Measurements from ENCODE around the gene APLN.

APLN gene

DNA sequence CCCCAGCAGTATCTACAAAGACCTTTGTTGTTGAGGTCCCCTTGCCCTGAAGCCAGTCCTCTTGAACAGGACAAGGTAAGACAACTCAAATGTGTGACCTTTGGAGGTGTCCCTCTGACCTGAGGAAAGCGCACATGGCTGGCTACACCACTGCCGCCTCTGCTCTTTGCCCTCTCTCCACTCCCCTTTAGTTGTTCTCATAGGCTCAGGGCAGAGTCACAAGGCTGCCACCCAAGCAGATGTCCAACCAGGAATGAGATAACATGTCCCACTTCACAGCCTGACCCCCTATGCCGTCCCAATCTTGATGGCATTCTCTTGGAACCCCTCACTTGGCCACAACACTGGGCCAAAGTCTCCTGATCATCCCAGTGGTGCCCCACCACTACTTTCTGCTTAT is 46.3 kb downstream of the APLN start:
- H3K9me3 ChIP-seq (ENCODE audit: control insufficient read depth, insufficient read depth, low read length) = no peaks in the 10 kb centered on the region
- no peaks in the 10 kb centered on the region for H3K4me1 ChIP-seq (ENCODE audit: control insufficient read depth, insufficient read depth, low read length)
- no peak overlapping the region for H3K9ac ChIP-seq (ENCODE audit: low read depth, low read length)
- H3K36me3 ChIP-seq (ENCODE audit: control insufficient read depth, insufficient read depth, low read length) = no peaks in the 10 kb centered on the region
- H3K4me3 ChIP-seq (ENCODE audit: low read depth, low read length) = no peak overlapping the region
- H3K27me3 ChIP-seq (ENCODE audit: control insufficient read depth, insufficient read depth, low read length) = peaks cover 8% of the 10 kb centered on the region

DNA sequence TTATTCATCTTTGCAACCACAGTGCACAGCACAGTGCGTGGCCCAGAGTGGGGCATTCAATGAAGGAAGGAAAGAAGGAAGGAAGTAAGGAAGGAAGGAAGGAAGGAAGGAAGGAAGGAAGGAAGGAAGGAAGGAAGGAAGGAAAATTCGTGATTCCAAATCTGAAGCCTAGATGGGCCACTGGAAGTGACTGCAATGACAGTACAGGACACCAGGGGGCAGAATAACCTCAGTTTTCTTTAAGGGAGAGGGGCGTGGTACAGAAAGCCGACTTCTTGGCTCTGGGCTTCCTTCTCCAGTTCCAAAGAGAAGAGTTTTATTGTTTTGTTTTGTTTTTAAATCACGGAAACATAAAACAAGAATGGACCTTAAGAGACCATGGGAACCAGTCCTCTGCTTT is 47.8 kb downstream of the APLN start:
- H3K4me3 ChIP-seq (ENCODE audit: low read depth, low read length) = no peak overlapping the region
- no peaks in the 10 kb centered on the region for H3K9me3 ChIP-seq (ENCODE audit: control insufficient read depth, insufficient read depth, low read length)
- no peak overlapping the region for H3K9ac ChIP-seq (ENCODE audit: low read depth, low read length)
- H3K27me3 ChIP-seq (ENCODE audit: control insufficient read depth, insufficient read depth, low read length) = peaks cover 8% of the 10 kb centered on the region
- H3K36me3 ChIP-seq (ENCODE audit: control insufficient read depth, insufficient read depth, low read length) = no peaks in the 10 kb centered on the region
- H3K4me1 ChIP-seq (ENCODE audit: control insufficient read depth, insufficient read depth, low read length) = no peaks in the 10 kb centered on the region

DNA sequence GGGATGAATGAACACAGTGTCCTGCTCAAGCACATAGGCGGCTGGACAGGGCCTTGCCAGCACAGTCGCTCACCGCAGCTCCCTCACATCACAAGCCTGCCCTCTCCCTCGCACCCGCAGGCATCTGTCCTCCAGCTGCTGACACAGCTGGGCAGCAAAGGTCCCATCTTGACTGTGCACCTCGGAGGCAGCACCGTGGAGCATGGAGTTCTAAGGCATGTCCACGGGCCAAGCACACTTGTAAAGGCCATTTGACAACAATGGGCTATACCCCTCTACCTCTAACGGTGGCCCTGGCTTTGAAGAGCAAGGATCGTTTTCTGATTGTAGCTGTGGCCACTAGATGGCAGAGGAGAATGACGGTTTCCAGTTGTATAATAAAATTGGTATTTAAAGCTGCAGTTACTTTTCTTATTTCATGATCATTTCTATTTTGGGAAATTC is 53.8 kb downstream of the APLN start:
- H3K9ac ChIP-seq (ENCODE audit: low read depth, low read length) = no peak overlapping the region
- H3K27me3 ChIP-seq (ENCODE audit: control insufficient read depth, insufficient read depth, low read length) = peaks cover 1% of the 10 kb centered on the region
- H3K4me3 ChIP-seq (ENCODE audit: low read depth, low read length) = no peak overlapping the region
- no peaks in the 10 kb centered on the region for H3K9me3 ChIP-seq (ENCODE audit: control insufficient read depth, insufficient read depth, low read length)
- peaks cover under 1% of the 10 kb centered on the region for H3K36me3 ChIP-seq (ENCODE audit: control insufficient read depth, insufficient read depth, low read length)
- peaks cover 4% of the 10 kb centered on the region for H3K4me1 ChIP-seq (ENCODE audit: control insufficient read depth, insufficient read depth, low read length)

DNA sequence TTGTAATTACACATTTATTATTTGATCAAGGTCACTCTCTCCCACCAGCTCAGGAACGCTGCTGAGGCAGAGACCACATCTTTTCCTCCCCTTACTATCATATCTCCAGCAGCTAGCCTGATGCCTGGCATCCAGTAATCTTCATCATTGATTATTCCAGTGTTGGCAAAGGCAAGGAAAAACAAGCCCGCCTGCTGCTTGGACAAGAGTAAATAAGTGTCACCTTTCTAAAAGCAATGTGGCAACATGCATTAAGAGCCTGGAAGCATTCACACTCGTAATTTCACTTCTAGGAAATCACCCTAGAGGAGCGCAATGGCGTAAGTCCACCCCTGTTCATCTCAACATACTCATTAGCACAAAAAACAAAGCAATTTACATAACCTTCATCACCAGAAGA is 54.8 kb downstream of the APLN start:
- peaks cover 4% of the 10 kb centered on the region for H3K4me1 ChIP-seq (ENCODE audit: control insufficient read depth, insufficient read depth, low read length)
- peaks cover 3% of the 10 kb centered on the region for H3K36me3 ChIP-seq (ENCODE audit: control insufficient read depth, insufficient read depth, low read length)
- H3K27me3 ChIP-seq (ENCODE audit: control insufficient read depth, insufficient read depth, low read length) = no peaks in the 10 kb centered on the region
- no peak overlapping the region for H3K9ac ChIP-seq (ENCODE audit: low read depth, low read length)
- no peak overlapping the region for H3K4me3 ChIP-seq (ENCODE audit: low read depth, low read length)
- no peaks in the 10 kb centered on the region for H3K9me3 ChIP-seq (ENCODE audit: control insufficient read depth, insufficient read depth, low read length)

DNA sequence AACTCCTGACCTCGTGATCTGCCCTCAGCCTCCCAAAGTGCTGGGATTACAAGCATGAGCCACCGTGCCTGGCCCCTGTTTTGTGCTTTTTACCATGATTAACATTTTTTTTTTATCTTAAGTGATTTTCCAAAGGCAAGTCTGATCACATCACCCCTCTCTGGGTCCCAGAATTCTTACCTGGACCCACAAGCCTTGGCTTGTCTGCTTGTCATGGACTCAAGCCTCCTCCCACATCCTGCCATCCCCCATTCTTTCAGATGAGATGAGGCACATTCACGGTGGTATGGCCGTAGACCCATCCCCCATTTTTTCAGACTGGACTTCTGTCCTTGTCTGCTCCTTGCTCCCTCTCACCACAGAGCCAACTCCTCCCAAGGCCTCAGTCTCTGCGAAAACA is 55.3 kb downstream of the APLN start:
- Histone ChIP-seq H3K27me3 (ENCODE audit: control insufficient read depth, insufficient read depth, low read length) (no peaks in the 10 kb centered on the region), H3K4me3 (ENCODE audit: low read depth, low read length) (no peak overlapping the region), H3K9me3 (ENCODE audit: control insufficient read depth, insufficient read depth, low read length) (no peaks in the 10 kb centered on the region), H3K9ac (ENCODE audit: low read depth, low read length) (no peak overlapping the region), H3K4me1 (ENCODE audit: control insufficient read depth, insufficient read depth, low read length) (peaks cover 4% of the 10 kb centered on the region), H3K36me3 (ENCODE audit: control insufficient read depth, insufficient read depth, low read length) (peaks cover 3% of the 10 kb centered on the region)

DNA sequence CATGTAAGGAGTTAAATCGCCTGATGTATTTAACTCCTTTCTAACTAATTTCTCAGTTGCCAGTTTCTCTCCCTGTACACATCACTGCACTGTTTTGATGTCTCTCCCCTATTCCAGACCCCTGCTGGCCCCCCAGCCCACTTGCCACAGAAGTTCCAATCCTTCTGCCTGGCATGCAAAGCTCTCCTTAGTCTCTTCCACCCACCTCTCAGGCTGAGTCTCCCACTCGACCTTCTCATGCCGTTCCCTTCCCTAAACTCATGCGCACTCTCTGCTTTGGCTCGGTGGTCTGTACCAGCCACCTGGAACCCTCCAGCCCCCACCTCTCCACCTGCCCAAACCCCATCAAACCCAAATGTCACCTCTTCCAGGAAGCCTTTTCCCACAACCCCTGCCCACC is 56.9 kb downstream of the APLN start:
- Histone ChIP-seq H3K27me3 (ENCODE audit: control insufficient read depth, insufficient read depth, low read length) (no peaks in the 10 kb centered on the region), H3K9ac (ENCODE audit: low read depth, low read length) (no peak overlapping the region), H3K4me1 (ENCODE audit: control insufficient read depth, insufficient read depth, low read length) (peaks cover 12% of the 10 kb centered on the region), H3K4me3 (ENCODE audit: low read depth, low read length) (no peak overlapping the region), H3K9me3 (ENCODE audit: control insufficient read depth, insufficient read depth, low read length) (no peaks in the 10 kb centered on the region), H3K36me3 (ENCODE audit: control insufficient read depth, insufficient read depth, low read length) (peaks cover 7% of the 10 kb centered on the region)

DNA sequence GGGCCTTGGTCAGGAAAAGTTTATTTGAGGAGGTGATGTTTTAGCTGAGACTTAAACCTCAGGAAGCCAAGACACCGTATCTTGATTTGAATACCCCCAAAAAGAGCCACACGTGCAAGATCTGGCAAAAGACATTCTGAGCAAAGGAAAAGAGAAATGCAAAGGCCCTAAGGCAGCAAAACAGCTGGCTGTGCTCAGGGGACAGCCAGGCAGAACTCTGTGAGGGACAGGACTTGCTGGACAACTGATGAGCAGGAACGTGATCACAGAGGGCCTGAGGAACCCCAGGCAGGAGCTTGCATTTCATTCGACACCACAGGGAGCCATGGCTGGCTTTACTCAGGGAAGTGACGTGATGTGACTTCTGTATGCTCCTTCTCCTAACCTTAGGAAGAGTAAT is 58.7 kb downstream of the APLN start:
- peaks cover 13% of the 10 kb centered on the region for H3K36me3 ChIP-seq (ENCODE audit: control insufficient read depth, insufficient read depth, low read length)
- no peak overlapping the region for H3K4me3 ChIP-seq (ENCODE audit: low read depth, low read length)
- H3K9me3 ChIP-seq (ENCODE audit: control insufficient read depth, insufficient read depth, low read length) = no peaks in the 10 kb centered on the region
- no peak overlapping the region for H3K9ac ChIP-seq (ENCODE audit: low read depth, low read length)
- H3K4me1 ChIP-seq (ENCODE audit: control insufficient read depth, insufficient read depth, low read length) = peaks cover 18% of the 10 kb centered on the region
- no peaks in the 10 kb centered on the region for H3K27me3 ChIP-seq (ENCODE audit: control insufficient read depth, insufficient read depth, low read length)
